Heart left ventricle (tissue), 16 donors: Measurements from ENCODE around the gene F13A1. TPM values are rescaled to one million over a fixed set of nuclear protein-coding genes. Genes with fewer than 3 reads are reported as not detected.

Experiments
- ATAC-seq, 4 donors: fragments of 200-7000 bp; cut with Tn5 transposase; one replicate each; pipeline ENCODE4 v1.9.1; 2020 to 2022; ENCODE audit warnings: moderate library complexity in 4 of 4, mild to moderate bottlenecking in 3 of 4, moderate number of reproducible peaks in 1 of 4
- DNase-seq, 5 donors: peaks; one replicate each; pipeline ENCODE4 v3.0.0-alpha.2; 2020
- H3K27ac ChIP-seq, 12 donors: fragments of 200-600 bp; sonication (generic) in 4 of 12; one replicate each; pipeline versions ENCODE4 v1.5.0 to v1.8.0; 2016 to 2022; ENCODE audit warnings: mild to moderate bottlenecking in 2 of 12
- H3K27me3 ChIP-seq, 9 donors: fragments of 200-600 bp; sonication (generic) in 2 of 9; one replicate each; pipeline versions ENCODE4 v1.5.1 to v1.8.0; 2016 to 2022; ENCODE audit warnings: mild to moderate bottlenecking in 3 of 9
- H3K36me3 ChIP-seq, 9 donors: fragments of 200-600 bp; sonication (generic) in 2 of 9; one replicate each; pipeline versions ENCODE4 v1.5.0 to v1.8.0; 2018 to 2022; ENCODE audit warnings: mild to moderate bottlenecking in 2 of 9
- H3K4me1 ChIP-seq, 12 donors: fragments of 200-600 bp; sonication (generic) in 4 of 12; one replicate each; pipeline versions ENCODE4 v1.5.0 to v1.8.0; 2016 to 2022; ENCODE audit warnings: mild to moderate bottlenecking in 3 of 12
- H3K4me3 ChIP-seq, 12 donors: fragments of 200-600 bp; sonication (generic) in 4 of 12; one replicate each; pipeline versions ENCODE4 v1.5.0 to v1.8.0; 2017 to 2022; ENCODE audit warnings: mild to moderate bottlenecking in 9 of 12, moderate library complexity in 4 of 12
- H3K9me3 ChIP-seq, 12 donors: fragments of 200-600 bp; sonication (generic) in 4 of 12; one replicate each; pipeline versions ENCODE4 v1.5.0 to v1.8.0; 2016 to 2022; ENCODE audit warnings: mild to moderate bottlenecking in 1 of 12
- POLR2A ChIP-seq, 2 donors: fragments of 450-650 bp; IDR thresholded peaks; one replicate each; pipeline ENCODE4 v1.6.1; 2017; ENCODE audit warnings: antibody characterized with exemption in 2 of 2, mild to moderate bottlenecking in 2 of 2, moderate library complexity in 2 of 2
- WGBS, 4 donors: extraction: QIAGEN DNeasy Blood & Tissue Kit in 2 of 4; methylation state at CpG; one replicate each; pipeline versions ENCODE4 v1.1.5 to v1.1.7; 2013 to 2018; 5-methylcytosine and 5-hydroxymethylcytosine counted together
- intact Hi-C, 10 donors: fragments of 100-400 bp; cut with DNase I; formaldehyde crosslinking; loops; one replicate each; pipeline versions ENCODE4 v1.11.1 to v1.14.2; 2022
- polyA plus RNA-seq, 2 donors: library from polyadenylated mRNA; stranded (reverse); fragments of 200-250 nt; gene quantifications; one replicate each; pipeline ENCODE4 v1.2.3, GENCODE V29; 2013
- total RNA-seq, 9 donors: library from RNA; depleted of rRNA in 2 of 9; stranded (reverse); fragments of >200 nt in 2 of 9; fragmentation: NEBNext Ultra II Directional in 3 of 9; extraction: Animal tissue kit (Norgen Biotek cat#: 25700) in 3 of 9; gene quantifications; one replicate each; pipeline versions ENCODE4 v1.1.0 to v1.2.4, GENCODE V29; 2016 to 2023
- TF ChIP-seq, protein P1 (sequence below), 12 donors: fragments of 200-600 bp; sonication (generic) in 4 of 12; IDR thresholded peaks; one replicate each; pipeline versions ENCODE4 v1.5.0 to v1.8.0; 2018 to 2022; ENCODE audit warnings: antibody characterized with exemption in 12 of 12, mild to moderate bottlenecking in 5 of 12
- donor health status: ischemic (EF 13 %, LVEDD 7.1; RV severe dilation, severe dysfunction).
- donor health status: healthy with polysubstance abuse.
- donor health status: DM: no; HTN: yes; CAD: no.
- donor health status: DM: no; HTN: no; CAD: no.
- donor health status: ischemic (EF 25% LVEDD 6.9; RV normal size, moderate dysfunction).
- donor health status: ischemic (EF 25% LVEDD 5.7; RV mildly dilated, moderate dysfunction).
- donor health status: healthy.
- donor health status: DM: yes; HTN: yes; CAD: no.
- donor health status: ischemic (EF 35%, LVEDD 5.7; RV mildly dilated, moderate dysfunction).
- donor health status: nonischemic (EF 11% LVEDD 7.7; RV severe dilation, severe dysfunction).
- donor health status: DM: yes; HTN: yes; CAD: no.
- donor health status: PGD.
- donor health status: ischemic (EF 29% LVEDD 5.4; RV normal size, mild dysfunction).
- donor health status: nonischemic (EF 23%, LVEDD 6.1; RV moderate dilation, normal function).

The F13A1 gene
- total and polyA plus RNA-seq, 11 donors, result 9.0 to 415 (median 35.0) TPM

DNA sequence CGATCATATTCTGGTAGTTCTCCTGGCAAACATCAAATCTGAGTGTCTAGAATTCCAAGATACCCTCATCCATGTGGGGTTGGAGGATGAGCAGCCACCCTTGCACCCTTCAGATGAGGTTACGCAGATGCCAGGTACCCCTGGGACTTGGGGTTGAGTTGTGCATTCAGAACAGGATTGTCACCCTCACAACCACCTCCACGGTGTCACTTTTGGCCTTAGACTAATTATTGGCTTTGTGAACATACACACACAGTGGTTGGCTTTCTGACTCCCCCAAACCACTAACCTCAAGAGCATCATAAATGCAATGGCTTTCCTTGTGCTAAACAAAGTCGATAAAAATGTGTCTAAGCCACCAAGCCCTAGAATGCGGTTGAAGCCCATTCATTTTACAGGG is 2.9 kb upstream of the F13A1 start:
- WGBS, 4 donors, result 91 to 96% (median 92%) methylated on average over 5 of the region's 5 CpGs
- Histone ChIP-seq H3K9me3 (no peaks in the 10 kb centered on the region), H3K36me3 (no peaks in the 10 kb centered on the region), H3K27ac (no peak overlapping the region), H3K4me3 (no peak overlapping the region), H3K27me3 (peaks cover 0 to 29% (median 11%) of the 10 kb centered on the region in 9 donors), H3K4me1 (peaks cover 0 to 15% (median 2%) of the 10 kb centered on the region in 12 donors)
- no peak for TF ChIP-seq POLR2A (IDR thresholded peaks at IDR 0.05)
- TF ChIP-seq, protein P1, sequence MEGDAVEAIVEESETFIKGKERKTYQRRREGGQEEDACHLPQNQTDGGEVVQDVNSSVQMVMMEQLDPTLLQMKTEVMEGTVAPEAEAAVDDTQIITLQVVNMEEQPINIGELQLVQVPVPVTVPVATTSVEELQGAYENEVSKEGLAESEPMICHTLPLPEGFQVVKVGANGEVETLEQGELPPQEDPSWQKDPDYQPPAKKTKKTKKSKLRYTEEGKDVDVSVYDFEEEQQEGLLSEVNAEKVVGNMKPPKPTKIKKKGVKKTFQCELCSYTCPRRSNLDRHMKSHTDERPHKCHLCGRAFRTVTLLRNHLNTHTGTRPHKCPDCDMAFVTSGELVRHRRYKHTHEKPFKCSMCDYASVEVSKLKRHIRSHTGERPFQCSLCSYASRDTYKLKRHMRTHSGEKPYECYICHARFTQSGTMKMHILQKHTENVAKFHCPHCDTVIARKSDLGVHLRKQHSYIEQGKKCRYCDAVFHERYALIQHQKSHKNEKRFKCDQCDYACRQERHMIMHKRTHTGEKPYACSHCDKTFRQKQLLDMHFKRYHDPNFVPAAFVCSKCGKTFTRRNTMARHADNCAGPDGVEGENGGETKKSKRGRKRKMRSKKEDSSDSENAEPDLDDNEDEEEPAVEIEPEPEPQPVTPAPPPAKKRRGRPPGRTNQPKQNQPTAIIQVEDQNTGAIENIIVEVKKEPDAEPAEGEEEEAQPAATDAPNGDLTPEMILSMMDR (IDR thresholded peaks at IDR 0.05), result no peak
- ATAC-seq, result no peak
- intact Hi-C loops, result loop anchor here in 1 of 10 donors (10.0 kb wide), 1 partner anchor 221 kb away; no protein-coding TSS in a partner anchor
- no peak for DNase-seq

DNA sequence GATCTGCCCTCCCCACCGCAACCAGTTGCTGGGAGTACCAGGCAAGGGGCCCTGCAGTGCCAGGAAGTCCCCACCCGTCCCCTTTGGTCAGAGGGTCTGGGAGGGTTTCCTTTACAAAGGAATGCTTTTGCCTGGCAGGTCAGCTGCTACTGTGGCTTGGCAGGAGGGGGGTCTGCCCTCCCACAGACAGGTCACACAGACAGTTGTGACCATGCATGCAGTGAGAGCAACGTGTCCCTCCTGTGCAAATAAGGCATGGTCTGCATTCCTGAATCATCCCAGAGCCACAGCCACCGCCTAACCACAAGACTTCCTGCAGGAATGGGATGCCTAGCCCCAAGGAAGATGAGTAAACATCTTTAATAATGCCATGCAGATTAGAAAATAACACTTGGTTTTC is 439 bp upstream of the F13A1 start:
- Histone ChIP-seq H3K36me3 (peaks cover 0 to 5% (median 0%) of the 10 kb centered on the region in 9 donors), H3K9me3 (no peaks in the 10 kb centered on the region), H3K27me3 (peaks cover 0 to 29% (median 11%) of the 10 kb centered on the region in 9 donors), H3K4me1 (peaks cover 0 to 28% (median 7%) of the 10 kb centered on the region in 12 donors), H3K4me3 (peak overlapping the region in 3 of 12 donors; percentile 20 to 62 (median 51)), H3K27ac (no peak overlapping the region)
- DNase-seq (no peak), ATAC-seq (no peak)
- WGBS, 4 donors, result 19 to 40% (median 25%) methylated on average over 4 of the region's 4 CpGs
- intact Hi-C loops, result loop anchor here in 1 of 10 donors (10.0 kb wide), 1 partner anchor 224 kb away; no protein-coding TSS in a partner anchor
- no peak for TF ChIP-seq POLR2A (IDR thresholded peaks at IDR 0.05)
- TF ChIP-seq, protein P1 (IDR thresholded peaks at IDR 0.05), result no peak

DNA sequence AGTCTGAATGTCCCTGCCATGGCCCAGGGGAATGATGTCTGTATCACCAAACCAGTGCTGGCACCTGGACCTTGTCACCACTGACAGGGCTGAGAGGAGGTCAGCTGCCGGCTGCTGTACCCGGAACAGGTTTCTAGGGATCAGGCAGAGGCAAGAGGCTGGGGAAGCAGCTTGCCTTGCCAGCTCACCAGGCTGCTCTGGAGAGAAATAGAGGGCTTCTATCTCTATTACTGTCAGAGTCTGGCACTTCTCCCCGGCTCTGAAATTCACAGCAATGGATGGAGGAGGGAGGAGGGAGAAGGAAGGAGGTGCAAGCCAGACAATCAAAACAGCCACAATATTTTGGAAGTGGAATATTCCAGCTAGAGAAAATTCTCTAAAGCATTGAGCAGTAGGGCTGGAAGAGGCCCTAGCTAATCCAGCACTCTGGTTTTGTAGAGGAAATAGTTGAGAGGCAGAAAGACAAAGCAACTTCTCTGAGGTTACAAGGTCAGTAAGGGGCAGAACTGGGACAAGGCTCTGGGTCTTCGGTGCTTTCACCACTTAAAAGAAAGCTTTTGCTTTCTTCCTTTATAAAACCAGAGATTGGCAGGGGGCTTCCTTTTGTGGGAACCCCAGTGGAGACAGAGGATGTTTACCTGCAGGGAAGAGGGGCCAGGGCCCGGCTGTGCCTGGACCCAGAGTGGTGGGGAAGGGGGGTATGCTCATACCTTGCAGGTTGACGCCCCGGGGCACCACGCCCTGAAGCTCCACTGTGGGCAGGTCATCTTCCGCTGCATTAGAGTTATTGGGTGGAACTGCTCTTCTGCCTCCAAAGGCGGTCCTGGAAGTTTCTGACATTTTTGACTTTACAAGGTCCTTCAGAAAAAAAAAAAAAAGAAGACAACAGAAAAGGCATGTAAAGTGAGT is 2.4 kb downstream of the F13A1 start:
- Histone ChIP-seq H3K27me3 (peaks cover 0 to 29% (median 11%) of the 10 kb centered on the region in 9 donors), H3K36me3 (peaks cover 0 to 10% (median 0%) of the 10 kb centered on the region in 9 donors), H3K4me1 (peaks cover 0 to 47% (median 11%) of the 10 kb centered on the region in 12 donors), H3K27ac (peak overlapping the region in 10 of 12 donors; percentile 14 to 83 (median 47)), H3K4me3 (peak overlapping the region in 8 of 12 donors; percentile 18 to 62 (median 43)), H3K9me3 (no peaks in the 10 kb centered on the region)
- DNase-seq (peak; percentile 44 to 85 (median 73)), ATAC-seq (peak; percentile 90 to 96 (median 95))
- 52 to 60% (median 57%) methylated on average over 10 of the region's 10 CpGs for WGBS, 4 donors
- intact Hi-C loops, result loop anchor here in 8 of 10 donors (5.0 to 10.0 kb wide), 8 partner anchors 134 to 843 kb away; no protein-coding TSS in a partner anchor
- TF ChIP-seq POLR2A (IDR thresholded peaks at IDR 0.05), result no peak
- TF ChIP-seq, protein P1 (IDR thresholded peaks at IDR 0.05), result no peak

DNA sequence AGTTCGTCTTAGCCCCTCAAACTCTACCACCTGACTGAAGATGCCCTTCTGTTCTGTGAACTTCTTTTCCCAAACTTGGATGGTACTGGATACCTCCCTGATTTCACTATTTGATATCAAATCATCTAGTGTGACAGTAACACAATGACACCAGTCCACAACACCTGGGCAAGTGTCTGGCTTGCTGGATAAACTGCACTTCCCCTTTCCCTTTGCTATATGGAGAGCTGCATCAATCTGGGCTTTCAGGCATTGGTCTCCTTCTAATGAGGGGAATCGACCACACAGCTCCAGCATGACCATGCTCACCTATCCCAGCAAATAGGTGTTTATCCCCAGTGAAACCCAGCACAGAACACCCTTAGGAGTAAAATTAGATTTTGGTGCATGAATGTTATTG is 3.1 kb downstream of the F13A1 start:
- Histone ChIP-seq H3K27ac (peak overlapping the region in 8 of 12 donors; percentile 25 to 83 (median 54)), H3K36me3 (peaks cover 0 to 10% (median 0%) of the 10 kb centered on the region in 9 donors), H3K4me1 (peaks cover 0 to 50% (median 13%) of the 10 kb centered on the region in 12 donors), H3K27me3 (peaks cover 0 to 27% (median 11%) of the 10 kb centered on the region in 9 donors), H3K4me3 (peak overlapping the region in 8 of 12 donors; percentile 7 to 62 (median 41)), H3K9me3 (no peaks in the 10 kb centered on the region)
- 56 to 79% (median 68%) methylated on average over 2 of the region's 2 CpGs for WGBS, 4 donors
- intact Hi-C loops, result loop anchor here in 8 of 10 donors (5.0 to 10.0 kb wide), 8 partner anchors 135 to 843 kb away; no protein-coding TSS in a partner anchor
- ATAC-seq (no peak), DNase-seq (no peak)
- TF ChIP-seq POLR2A (IDR thresholded peaks at IDR 0.05), result no peak
- TF ChIP-seq, protein P1 (IDR thresholded peaks at IDR 0.05), result no peak
